DMS 273 treated with DMSO at 0.1 percent for 48 hours (cell line): ENCODE data around the gene CTDP1.

ENCODE experiments used
- DNase-seq: peaks from one replicate; lab custom pipeline; 2025; lab: John Stamatoyannopoulos, UW

The CTDP1 gene, protein sequence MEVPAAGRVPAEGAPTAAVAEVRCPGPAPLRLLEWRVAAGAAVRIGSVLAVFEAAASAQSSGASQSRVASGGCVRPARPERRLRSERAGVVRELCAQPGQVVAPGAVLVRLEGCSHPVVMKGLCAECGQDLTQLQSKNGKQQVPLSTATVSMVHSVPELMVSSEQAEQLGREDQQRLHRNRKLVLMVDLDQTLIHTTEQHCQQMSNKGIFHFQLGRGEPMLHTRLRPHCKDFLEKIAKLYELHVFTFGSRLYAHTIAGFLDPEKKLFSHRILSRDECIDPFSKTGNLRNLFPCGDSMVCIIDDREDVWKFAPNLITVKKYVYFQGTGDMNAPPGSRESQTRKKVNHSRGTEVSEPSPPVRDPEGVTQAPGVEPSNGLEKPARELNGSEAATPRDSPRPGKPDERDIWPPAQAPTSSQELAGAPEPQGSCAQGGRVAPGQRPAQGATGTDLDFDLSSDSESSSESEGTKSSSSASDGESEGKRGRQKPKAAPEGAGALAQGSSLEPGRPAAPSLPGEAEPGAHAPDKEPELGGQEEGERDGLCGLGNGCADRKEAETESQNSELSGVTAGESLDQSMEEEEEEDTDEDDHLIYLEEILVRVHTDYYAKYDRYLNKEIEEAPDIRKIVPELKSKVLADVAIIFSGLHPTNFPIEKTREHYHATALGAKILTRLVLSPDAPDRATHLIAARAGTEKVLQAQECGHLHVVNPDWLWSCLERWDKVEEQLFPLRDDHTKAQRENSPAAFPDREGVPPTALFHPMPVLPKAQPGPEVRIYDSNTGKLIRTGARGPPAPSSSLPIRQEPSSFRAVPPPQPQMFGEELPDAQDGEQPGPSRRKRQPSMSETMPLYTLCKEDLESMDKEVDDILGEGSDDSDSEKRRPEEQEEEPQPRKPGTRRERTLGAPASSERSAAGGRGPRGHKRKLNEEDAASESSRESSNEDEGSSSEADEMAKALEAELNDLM

DNA sequence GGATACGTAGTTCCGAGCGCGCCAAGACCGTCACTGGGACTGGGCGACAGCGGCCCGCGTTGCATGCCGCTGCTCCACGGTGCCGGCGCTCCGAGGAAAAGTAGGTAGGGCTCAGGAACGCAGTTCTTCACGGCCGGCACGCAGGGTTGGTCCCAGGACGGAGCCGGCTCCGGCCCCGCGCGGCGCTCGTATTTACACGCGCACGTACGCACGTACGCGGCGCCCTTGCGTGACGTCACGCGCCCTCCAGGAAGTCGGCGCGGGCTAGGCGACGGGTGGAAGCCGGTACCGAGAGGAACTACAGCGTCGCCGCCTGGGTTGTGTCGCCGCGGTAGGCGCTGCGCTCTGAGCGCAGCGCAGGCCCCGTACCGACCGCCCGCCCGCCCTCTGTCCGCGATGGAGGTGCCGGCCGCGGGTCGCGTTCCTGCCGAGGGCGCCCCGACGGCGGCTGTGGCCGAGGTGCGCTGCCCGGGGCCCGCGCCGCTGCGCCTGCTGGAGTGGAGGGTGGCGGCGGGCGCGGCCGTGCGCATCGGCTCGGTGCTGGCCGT lies at the start of gene CTDP1:
TSS of gene CTDP1 (plus strand) at position 252 of the 548 bp plus-strand sequence. CDS start at position 397, 145 bp downstream.
- peak; percentile 59 for DNase-seq

DNA sequence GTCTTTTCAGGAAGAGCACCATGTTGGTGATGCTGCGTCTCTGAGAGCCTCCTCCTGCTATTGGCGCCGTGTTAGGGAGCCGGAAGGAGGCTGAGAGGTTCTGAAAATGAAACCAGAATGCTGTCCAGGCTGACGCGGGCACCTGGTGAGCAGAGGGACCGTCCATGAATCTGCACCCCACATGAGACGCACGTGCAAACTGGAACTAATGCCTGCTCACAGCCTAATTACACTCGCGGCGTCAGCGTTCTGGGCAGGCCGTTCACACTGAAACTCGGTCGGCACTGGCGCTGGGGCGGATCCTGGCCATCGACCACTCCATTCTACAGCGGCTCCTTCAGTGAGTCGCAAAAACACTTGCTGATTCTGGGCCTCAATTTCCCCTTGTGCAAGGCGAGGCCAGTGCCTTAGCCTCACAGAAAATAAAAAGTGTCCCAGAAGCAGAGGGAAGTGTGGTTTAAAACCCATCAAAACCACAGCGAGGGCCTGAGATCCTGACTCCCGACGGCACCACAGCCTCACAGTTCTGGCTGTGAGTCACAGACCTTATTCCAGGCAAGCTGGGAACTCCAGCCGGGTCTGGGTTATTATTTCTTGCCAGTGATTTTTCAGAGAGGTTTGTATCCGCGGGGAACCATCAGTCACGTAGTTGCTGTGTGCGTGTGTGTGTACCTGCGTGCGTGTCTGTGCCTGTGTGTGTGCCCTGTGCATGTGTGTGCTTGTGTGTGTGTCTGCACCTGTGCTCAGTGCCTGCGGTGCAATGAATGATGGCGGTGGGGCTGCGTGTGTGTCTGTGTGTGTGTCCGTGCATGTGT lies 49.1 kb upstream of the CTDP1 start:
- DNase-seq: no peak

DNA sequence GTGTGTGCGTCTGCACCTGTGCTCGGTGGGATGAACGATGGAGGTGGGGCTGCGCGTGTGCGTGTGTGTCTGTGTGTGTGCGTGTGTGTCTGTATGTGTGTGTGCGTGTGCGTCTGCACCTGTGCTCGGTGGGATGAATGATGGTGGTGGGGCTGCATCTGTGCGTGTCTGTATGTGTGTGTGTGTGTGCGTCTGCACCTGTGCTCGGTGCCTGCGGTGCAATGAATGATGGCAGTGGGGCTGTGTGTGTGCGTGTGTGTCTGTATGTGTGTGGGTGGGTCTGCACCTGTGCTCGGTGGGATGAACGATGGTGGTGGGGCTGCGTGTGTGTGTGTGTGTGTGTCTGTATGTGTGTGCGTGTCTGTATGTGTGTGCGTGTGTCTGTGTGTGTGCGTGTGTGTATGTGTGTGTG lies 48.5 kb upstream of the CTDP1 start:
- no peak for DNase-seq

DNA sequence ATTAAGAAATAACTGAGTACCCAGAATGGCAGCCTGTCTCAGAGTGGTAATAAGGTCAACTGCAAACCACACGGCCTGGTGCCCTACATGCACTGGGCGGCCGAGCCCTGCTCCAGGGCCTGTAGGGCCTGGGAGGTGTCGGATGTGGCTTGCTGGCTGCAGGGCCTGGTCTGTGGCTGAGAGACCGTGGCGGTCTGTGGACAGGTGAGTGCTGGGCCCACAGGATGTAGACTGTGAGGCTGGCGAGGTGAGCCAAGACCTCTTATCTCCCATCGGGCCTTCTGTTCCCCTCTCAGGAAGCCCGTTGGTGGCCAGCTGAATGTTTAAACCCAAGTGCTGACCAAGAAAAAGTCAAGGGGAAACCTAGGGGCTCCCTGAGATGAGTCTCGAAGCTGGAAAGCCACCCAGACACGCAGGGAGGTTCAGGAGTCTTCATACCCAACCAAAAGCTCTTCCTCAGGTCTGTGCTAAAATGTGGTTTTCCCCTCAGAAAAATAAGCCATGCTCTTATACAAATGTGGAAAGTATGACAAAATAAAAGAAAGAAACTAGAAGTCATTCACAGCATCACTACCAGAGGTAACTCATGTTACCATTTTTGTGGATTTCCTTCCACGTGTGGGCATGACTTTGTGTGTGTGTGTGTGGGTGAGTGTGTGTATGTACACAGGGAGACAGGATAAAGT lies 47.7 kb upstream of the CTDP1 start:
- no peak for DNase-seq

DNA sequence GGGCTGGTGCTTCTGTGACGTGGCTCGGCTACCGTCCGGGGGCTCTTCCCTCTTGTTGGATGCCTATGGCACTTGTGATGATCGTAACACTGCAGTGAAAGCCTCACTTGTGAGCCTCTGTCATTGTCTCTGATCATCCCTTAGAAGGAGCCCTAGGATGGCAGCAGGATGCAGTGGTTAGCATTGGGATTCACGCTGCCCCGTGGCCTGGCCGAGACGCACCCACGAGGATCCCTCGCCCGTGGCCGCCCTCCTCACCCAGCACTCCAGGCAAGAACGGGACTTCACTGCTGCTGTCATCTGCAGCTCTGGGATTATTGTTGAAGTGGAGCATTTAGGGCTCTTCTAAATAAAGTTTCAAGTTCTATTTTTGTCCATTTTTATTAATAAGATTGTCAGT lies 46.8 kb upstream of the CTDP1 start:
- DNase-seq: no peak

DNA sequence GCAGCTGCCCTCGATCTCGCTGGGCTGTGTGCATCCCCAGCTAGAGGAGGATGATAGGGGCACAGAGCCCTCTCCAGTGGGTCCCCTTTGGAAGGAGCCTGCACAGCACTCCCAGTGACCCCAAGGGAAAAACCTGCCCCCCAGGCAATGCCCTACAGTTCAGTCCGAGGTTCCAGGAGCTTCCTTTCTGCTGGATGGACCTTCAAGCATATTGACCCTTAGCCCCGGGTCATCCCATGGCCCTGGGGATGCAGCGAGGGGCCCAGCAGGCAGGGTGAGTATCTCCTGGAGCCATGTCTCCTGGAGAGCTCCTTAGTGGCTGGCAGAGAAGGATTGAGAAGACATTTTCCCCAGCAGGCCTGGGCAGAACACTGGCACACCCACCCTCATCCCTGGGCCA lies 45.4 kb upstream of the CTDP1 start:
- no peak for DNase-seq

DNA sequence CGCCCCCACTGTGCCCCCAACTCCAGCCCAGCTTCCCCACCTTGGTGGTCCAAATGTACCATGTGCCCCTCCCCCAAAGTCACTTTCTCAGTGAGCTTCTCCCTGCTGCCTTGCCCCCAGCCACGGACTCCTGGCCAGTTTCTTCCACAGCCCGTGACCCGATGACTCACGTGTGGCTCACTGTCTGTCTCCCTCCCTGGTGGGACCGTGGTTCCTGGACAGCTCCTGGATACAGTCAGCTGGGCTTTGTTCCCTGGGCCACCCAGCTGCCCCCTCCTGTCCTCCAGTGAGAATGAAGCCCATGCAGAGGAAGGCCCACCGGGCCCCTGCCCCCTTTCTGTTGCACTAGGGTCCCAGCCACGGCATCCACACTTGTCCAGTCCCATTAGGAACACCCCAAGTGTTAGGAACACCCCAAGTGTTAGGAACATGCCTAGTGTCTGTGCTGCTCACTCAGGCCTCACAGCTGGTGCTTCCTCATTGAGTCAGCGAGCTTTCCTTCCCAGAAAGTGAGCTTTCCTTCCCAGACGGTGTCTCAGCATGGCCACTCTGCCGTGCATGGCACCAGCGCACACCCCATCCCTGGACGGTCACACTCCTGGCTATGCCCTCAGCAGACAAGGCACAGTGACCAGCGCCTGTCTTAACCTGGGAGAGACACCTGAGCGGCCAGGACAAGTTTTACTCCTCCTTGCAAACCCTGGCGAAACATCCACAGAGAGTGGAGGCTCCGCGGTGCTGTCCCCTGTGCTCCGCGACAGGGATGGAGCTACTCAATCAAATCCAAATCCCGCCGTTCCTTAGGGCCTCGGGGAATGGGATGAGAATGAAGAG lies 44.8 kb upstream of the CTDP1 start:
- DNase-seq: no peak

DNA sequence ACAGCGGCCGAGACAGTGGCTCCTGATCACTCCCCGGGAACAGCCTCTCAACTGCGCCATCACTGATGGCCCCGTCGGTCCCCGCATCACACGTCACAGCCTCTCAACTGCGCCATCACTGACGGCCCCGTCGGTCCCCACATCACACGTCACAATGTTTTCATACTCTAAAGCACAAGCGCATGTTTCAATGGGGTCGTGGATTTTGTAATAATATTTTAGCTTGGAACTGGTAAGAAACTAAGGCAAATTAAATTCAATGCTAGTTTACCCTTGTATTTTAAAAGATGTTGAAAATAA lies 44.2 kb upstream of the CTDP1 start:
- DNase-seq: no peak

DNA sequence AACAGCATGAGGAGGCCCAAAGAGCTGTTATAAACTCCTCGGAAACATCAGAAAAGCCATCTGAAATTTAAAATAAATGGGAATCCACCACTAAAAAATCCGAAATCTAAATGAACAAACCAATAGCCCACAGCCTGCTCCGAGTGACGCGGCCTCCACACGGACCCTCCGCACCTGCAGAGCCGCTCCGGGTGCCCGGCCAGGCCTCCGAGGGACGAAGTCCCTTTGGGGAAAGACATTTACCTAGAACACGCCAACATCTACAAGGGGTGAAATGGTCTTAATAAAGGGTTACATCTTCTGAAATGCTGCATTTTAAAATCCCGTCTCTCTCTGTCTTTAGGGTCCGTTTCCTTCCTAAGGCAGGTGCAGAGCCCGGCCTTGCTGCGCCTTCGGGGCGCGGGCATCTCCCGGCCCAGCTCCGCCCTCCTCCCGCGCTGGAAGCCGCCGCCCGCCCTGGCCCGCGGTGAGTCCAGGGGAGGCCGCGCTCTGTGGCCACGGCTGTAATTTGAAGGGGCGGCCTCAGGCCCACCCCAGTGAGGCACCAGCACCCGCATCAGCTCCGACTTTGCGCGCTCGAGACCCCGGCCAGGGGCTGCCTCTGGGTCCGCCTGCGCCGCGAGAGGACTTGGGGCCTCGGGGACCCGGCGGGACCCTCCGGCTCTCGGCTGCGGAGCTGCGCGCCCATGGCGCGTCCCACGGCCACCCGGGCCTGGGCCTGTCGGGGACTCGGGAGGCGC lies 42.3 kb upstream of the CTDP1 start:
- no peak for DNase-seq

DNA sequence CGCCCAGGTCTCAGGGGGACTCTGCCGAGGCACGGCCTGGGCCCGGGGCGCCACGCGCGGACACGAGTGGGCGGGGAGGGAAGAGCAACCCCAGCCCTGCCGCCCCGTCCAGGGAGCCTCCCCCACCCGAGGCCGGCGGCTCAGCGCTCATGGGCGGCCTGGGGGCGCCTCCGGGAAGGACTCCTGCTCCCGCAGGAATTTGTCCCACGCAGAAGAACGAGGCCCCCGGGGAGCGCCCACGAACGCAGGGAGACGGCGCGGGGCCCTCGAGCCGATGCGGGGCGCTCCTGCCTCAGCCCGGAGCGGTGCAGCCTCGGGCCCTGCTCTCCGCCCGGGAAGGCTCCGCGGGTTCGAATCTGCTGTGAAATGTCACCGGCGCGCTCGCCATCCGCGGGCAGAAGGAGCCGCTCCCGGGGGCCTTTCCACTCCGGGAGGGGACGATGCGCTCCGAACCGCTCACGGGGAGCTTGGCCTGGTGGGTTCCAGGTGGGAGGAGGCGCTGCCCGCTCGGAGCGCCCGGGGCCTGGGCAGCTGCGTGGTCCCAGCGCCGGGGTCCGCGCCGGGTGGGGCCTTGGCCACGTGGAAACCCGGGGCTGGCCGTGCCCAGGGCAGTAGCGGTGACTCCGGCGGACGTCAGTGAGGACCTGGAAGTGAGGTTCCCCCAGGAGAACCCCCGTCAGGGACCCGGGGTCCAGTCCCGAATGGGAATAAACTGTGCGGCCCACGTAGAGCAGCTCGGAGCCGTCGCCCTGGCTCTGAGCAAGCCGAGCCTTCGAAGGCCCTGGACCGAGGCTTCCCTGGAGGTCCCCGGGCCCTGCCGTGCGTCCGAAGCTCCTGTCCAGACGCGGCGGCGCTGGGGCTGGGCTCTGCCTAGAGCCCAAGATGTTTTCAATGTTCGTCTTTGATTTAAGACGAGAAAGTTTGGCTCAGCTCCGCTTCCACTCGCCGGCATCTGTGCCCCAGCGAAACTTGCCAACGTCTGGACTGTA lies 41.4 kb upstream of the CTDP1 start:
- DNase-seq: no peak

DNA sequence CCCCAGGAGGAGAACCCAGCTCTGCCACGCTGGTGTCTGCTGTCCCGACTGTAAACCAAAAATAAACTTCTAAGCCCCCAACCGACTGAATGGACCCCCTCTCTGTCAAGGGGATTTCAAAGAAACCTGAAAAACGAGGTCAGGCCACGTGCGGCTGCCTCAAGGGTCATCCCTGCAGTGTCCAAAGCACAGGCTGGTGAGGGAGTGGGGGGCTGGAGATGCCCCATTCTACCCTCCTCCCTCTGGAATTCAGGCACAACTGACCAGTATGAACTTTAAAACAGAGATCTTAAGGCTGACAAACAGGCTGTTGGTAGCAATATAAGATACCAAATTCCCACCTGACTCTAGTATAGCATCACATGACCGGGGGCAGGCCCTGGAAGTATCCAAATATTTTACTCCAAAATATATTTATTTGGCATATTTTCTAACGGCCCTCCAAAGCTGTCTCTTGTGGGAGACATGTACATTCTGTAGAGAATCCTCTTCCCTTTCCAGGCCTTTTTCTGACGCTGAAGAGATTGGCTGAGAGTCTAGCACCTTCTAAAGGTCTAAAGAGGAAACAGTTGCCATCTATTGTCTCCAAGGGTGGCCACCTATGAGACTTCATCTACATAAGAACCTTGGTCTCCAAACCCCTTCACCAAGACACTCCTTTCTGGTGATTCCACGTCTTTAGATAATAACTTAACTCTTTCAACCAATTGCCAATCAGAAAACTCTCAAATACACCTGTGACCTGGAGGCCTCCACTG lies 40.4 kb upstream of the CTDP1 start:
- DNase-seq: no peak

DNA sequence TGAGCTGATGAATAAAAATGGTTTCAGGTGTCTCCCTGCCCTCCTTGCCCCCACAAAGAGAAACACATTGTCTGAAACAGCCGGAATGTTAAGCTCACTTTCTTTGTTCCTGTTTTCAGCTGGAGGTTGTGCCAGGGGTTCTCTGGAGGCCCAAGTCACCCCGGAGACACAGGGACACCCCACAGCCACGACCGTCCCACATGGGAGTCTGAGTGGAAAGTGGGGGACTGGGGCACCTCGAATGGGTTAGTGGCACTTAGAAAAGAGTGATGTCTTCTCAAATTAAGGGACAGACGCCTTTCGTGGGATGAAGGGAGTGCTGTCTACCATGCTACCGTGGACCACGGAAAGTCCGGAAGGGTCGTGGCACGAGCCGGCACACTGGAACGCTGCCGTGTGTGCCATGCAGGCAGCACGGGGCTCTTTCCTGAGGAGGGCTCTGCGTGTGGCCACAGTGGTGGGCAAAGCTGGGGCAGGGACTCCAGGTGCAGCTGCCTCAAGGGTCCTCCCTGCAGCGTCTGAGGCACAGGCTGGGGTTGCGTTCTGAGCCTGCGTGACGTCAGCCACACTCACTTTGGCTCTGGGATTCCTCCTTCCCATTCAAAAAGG lies 39.4 kb upstream of the CTDP1 start:
- no peak for DNase-seq

DNA sequence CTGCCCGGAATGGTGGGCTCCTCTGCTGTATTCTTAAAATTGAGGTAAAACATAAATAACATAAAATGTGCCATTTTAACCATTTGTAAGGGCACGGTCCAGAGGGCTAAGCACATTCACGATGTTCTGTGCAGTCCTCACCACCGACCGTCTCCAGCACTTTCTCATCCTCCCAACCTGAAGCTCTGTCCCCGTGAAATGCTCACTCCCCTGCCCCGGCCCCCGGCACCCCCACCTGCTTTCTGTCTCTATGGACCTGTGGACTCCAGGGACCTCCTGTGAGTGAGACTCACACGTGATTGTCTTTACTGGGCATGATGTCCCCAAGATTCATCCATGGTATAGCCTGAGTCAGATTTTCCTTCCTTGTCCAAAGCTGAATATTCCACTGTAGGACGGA lies 38.7 kb upstream of the CTDP1 start:
- no peak for DNase-seq

DNA sequence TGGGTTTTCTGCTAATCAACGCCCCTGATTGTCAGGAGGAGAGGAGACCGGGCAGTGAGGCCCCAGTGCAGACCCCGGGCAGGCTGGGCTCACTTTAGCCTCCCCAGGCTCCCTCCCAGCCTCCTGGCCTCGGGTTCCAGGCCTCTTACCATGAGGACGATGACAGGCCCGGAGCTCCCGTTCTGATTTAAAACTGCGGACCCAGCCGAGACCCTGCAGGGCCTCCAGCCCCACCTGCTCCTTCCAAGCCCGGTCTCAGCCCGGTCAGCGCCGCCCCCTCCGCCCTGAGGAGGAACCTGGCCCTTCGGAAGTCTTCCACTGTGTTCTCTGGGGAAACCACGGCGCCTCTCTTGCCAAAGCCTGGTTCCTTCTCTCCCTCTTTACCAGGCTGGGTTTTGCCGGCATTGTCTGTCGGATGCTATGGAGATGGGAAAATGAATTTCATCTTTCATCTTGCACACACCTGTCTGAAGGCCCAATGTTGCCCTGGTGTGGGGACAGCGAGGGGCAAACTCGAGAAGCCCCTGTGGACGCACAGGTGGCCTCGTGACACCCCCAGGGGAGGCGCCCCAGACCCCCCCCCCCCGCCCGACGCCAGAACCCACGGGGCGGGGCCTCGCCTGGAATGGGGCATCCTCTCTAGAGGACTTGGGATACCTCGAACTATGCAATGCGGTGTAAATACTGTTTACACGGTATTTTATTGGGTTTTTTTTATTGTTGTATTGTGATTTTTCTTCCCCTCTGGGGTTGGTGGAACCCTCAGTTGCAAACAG lies 37.7 kb upstream of the CTDP1 start:
- no peak for DNase-seq

DNA sequence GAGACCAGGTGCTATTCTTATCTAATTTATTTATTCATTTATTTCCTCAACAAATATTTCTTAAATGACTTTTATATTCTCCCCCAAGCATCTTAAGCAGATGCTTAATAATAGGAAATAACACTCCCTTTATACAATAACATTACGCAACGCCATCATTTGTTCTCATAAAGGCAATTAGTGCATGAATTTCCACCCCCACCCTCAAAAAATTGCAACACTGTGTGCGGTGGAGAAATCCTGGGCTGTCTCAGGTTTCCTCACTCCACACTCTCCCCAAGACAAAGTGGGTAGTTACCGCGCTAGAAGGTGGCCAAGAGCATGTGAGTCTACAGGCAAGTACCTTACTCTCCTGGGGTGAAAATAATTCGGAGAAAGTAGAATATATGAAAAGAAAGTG lies 37.0 kb upstream of the CTDP1 start:
- no peak for DNase-seq
